ENCODE measurements around the gene FOXP4.

The FOXP4 gene

DNA sequence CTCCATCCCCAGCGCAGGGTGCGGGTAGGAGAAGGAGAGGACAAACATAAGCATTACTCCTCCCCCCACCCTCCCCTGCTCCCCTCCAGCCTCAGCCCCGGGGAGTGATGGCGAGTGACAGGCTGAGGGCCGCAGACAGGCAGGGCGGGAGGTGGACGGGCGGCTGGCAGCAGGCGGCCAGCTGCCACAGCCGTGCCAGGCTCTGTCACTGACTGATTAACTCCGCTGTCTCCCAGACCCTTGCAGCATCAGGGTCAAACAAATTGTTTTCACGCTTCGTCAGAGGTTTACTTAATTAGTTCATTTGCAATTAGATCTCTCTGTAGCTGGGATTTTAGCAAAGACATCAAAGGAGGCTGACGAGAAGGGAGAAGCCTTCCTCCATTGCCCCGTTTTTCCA is 41.9 kb downstream of the FOXP4 start:
- H3K4me1 ChIP-seq (ENCODE audit: low read length) = peaks cover 9% of the 10 kb centered on the region; the same call in 1 of the 2 replicates
- no peak overlapping the region for H3K27ac ChIP-seq (ENCODE audit: low read length)
- H2AFZ ChIP-seq (ENCODE audit: low read depth, low read length) = no peak overlapping the region
- no peak for TF ChIP-seq CTCF (IDR thresholded peaks at IDR 0.05; ENCODE audit: low read depth, low read length)
- TF ChIP-seq EZH2phosphoT487 (IDR thresholded peaks at IDR 0.05; ENCODE audit: low read depth) = no peak
- H3K4me3 ChIP-seq (ENCODE audit: low read length) = no peak overlapping the region
- no peaks in the 10 kb centered on the region for H3K79me2 ChIP-seq (ENCODE audit: low read length)
- no peak overlapping the region for H3K4me2 ChIP-seq (ENCODE audit: low read length)
- no peak overlapping the region for H3K9ac ChIP-seq (ENCODE audit: low read length)
- H3K27me3 ChIP-seq (ENCODE audit: low read depth, low read length) = no peaks in the 10 kb centered on the region
- H3K36me3 ChIP-seq (replicated peaks; ENCODE audit: low read depth, low read length) = peaks cover 30% of the 10 kb centered on the region
- no peaks in the 10 kb centered on the region; the same call in 1 of the 2 replicates for H4K20me1 ChIP-seq (ENCODE audit: insufficient read depth, low read length)
- H3K9me3 ChIP-seq (ENCODE audit: insufficient read depth, low read length) = no peaks in the 10 kb centered on the region

DNA sequence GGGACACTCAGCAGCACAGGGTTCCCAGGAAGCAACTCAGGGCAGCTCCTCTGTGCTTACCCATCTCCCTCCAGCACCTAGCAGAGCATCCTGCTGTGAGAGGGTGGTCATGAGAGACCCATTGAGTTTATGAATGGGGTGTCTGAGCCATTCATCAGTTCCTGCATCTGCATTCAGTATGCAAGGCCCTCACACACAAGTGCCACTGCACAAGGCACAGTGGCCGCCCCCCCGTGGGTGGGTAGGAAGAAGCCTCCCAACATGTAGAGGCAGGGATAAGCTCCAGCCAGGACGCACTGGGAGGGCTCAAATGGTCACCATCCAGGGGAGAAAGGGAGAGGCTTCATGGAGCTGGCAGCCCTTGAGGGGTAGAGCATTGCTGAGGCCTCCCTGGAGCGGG is 43.0 kb downstream of the FOXP4 start:
- TF ChIP-seq EZH2phosphoT487 (IDR thresholded peaks at IDR 0.05; ENCODE audit: low read depth) (no peak), CTCF (IDR thresholded peaks at IDR 0.05; ENCODE audit: low read depth, low read length) (no peak)
- Histone ChIP-seq H3K27me3 (ENCODE audit: low read depth, low read length) (no peaks in the 10 kb centered on the region), H3K36me3 (replicated peaks; ENCODE audit: low read depth, low read length) (peaks cover 27% of the 10 kb centered on the region)

GRCh38 chr6:41589636-41590622 is 43.7 kb downstream of the FOXP4 start:
- TF ChIP-seq EZH2phosphoT487 (IDR thresholded peaks at IDR 0.05; ENCODE audit: low read depth) = no peak
- TF ChIP-seq CTCF (IDR thresholded peaks at IDR 0.05; ENCODE audit: low read depth, low read length) = no peak
- H3K4me2 ChIP-seq (ENCODE audit: low read length) = no peak overlapping the region
- H3K27me3 ChIP-seq (ENCODE audit: low read depth, low read length) = no peaks in the 10 kb centered on the region
- H4K20me1 ChIP-seq (ENCODE audit: insufficient read depth, low read length) = no peaks in the 10 kb centered on the region; the same call in 1 of the 2 replicates
- no peak overlapping the region for H3K4me3 ChIP-seq (ENCODE audit: low read length)
- H3K27ac ChIP-seq (ENCODE audit: low read length) = no peak overlapping the region
- H3K79me2 ChIP-seq (ENCODE audit: low read length) = no peaks in the 10 kb centered on the region
- H3K4me1 ChIP-seq (ENCODE audit: low read length) = peaks cover 4% of the 10 kb centered on the region; the same call in 1 of the 2 replicates
- no peak overlapping the region for H3K9ac ChIP-seq (ENCODE audit: low read length)
- H2AFZ ChIP-seq (ENCODE audit: low read depth, low read length) = no peak overlapping the region
- no peaks in the 10 kb centered on the region for H3K9me3 ChIP-seq (ENCODE audit: insufficient read depth, low read length)
- H3K36me3 ChIP-seq (replicated peaks; ENCODE audit: low read depth, low read length) = peaks cover 24% of the 10 kb centered on the region

More for the DNA sequence above, 43.0 kb downstream of the FOXP4 start:
- Histone ChIP-seq H2AFZ (ENCODE audit: low read depth, low read length) (no peak overlapping the region), H4K20me1 (ENCODE audit: insufficient read depth, low read length) (no peaks in the 10 kb centered on the region; the same call in 1 of the 2 replicates), H3K9me3 (ENCODE audit: insufficient read depth, low read length) (no peaks in the 10 kb centered on the region), H3K4me3 (ENCODE audit: low read length) (no peak overlapping the region), H3K79me2 (ENCODE audit: low read length) (no peaks in the 10 kb centered on the region), H3K27ac (ENCODE audit: low read length) (no peak overlapping the region), H3K9ac (ENCODE audit: low read length) (no peak overlapping the region), H3K4me2 (ENCODE audit: low read length) (no peak overlapping the region), H3K4me1 (ENCODE audit: low read length) (peaks cover 9% of the 10 kb centered on the region; the same call in 1 of the 2 replicates)

DNA sequence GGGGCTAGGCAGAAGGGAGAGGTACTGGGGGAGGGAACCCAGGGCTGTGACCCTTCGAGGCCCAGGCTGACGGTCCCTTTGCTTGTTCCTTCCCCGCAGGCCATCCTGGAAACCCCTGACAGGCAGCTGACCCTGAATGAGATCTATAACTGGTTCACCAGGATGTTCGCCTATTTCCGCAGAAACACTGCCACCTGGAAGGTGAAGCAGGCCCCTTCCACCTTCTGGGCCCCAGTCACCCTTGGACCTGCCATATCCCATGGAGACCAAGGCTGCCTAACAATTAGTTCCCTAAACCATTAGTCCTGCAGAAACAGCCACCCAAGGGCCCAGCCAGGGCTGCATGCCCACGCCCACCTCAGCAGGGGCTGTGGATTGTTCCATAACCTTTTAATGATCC is 44.9 kb downstream of the FOXP4 start:
- no peaks in the 10 kb centered on the region; the same call in 1 of the 2 replicates for H4K20me1 ChIP-seq (ENCODE audit: insufficient read depth, low read length)
- no peak overlapping the region for H3K4me2 ChIP-seq (ENCODE audit: low read length)
- H3K36me3 ChIP-seq (replicated peaks; ENCODE audit: low read depth, low read length) = peaks cover 21% of the 10 kb centered on the region
- no peak overlapping the region for H3K27ac ChIP-seq (ENCODE audit: low read length)
- no peaks in the 10 kb centered on the region for H3K79me2 ChIP-seq (ENCODE audit: low read length)
- H3K4me3 ChIP-seq (ENCODE audit: low read length) = no peak overlapping the region
- no peak overlapping the region for H3K9ac ChIP-seq (ENCODE audit: low read length)
- H3K27me3 ChIP-seq (ENCODE audit: low read depth, low read length) = no peaks in the 10 kb centered on the region
- H3K9me3 ChIP-seq (ENCODE audit: insufficient read depth, low read length) = no peaks in the 10 kb centered on the region
- H2AFZ ChIP-seq (ENCODE audit: low read depth, low read length) = no peak overlapping the region
- no peaks in the 10 kb centered on the region for H3K4me1 ChIP-seq (ENCODE audit: low read length)
- TF ChIP-seq EZH2phosphoT487 (IDR thresholded peaks at IDR 0.05; ENCODE audit: low read depth) (no peak), CTCF (IDR thresholded peaks at IDR 0.05; ENCODE audit: low read depth, low read length) (no peak)

Data from OCI-LY3 (cell line).